A549 (cell line): Measurements from ENCODE around the gene RPL10. TPM values are rescaled to one million over a fixed set of nuclear protein-coding genes. Genes with fewer than 3 reads are reported as not detected.
"Not testable (repeated sequence)": the region's sequence is repeated elsewhere in the genome, so short reads cannot be mapped to it uniquely, and the experiment has no call there.

ENCODE experiments used
- ATAC-seq, 2 experiments: fragments of 200-7000 bp in 1 of 2; fragments of >200 bp in 1 of 2; cut with Nextera tagmentation in 1 of 2; cut with Tn5 transposase in 1 of 2; 3 replicates each; pipeline versions ENCODE4 v1.8.0 to v1.9.1; 2018 to 2020; ENCODE audit warnings: mild to moderate bottlenecking in 1 of 2, moderate library complexity in 1 of 2
- CTCF ChIA-PET: fragments of 300-600 bp; sonication (Branson Sonifier 250); formaldehyde crosslinking; extraction: SDS; loops from one replicate; lab custom pipeline; 2021; ENCODE audit warnings: antibody characterized with exemption, inconsistent platforms; lab: Yijun Ruan, JAX
- POLR2A ChIA-PET: fragments of 350-600 bp; formaldehyde crosslinking; extraction: SDS; loops from one replicate; lab custom pipeline; 2021; ENCODE audit warnings: antibody characterized with exemption, inconsistent platforms; lab: Yijun Ruan, JAX
- DNase-seq, 2 experiments: peaks; one replicate each; pipeline versions ENCODE4 v3.0.0 to v3.0.0-alpha.2; 2011 to 2016; ENCODE audit warnings: low read depth in 1 of 2, low spot score in 1 of 2
- FAIRE-seq: peaks from 2 replicates; lab custom pipeline; 2011; peaks lifted over from hg19 to GRCh38; lab: Jason Lieb, UNC
- H3K27ac ChIP-seq, 2 experiments: fragments of >200 bp; sonication (Bioruptor Twin); formaldehyde crosslinking; 3 replicates each; pipeline ENCODE4 v1.5.1; 2016 to 2017
- H3K4me1 ChIP-seq: fragments of >200 bp; sonication (Bioruptor Twin); formaldehyde crosslinking; 3 replicates; pipeline ENCODE4 v1.6.1; 2016
- H3K4me2 ChIP-seq: fragments of >200 bp; sonication (Bioruptor Twin); formaldehyde crosslinking; 3 replicates; pipeline ENCODE4 v1.6.1; 2016
- H3K4me3 ChIP-seq: fragments of >200 bp; sonication (Bioruptor Twin); formaldehyde crosslinking; 3 replicates; pipeline ENCODE4 v1.5.1; 2016
- H3K9me3 ChIP-seq: fragments of >200 bp; sonication (Bioruptor Twin); formaldehyde crosslinking; 3 replicates; pipeline ENCODE4 v1.6.1; 2016
- FOXS1 ChIP-seq: fragments of 250-450 bp; sonication (Bioruptor Pico); IDR thresholded peaks from 2 replicates; pipeline ENCODE4 v1.5.0; 2020; ENCODE audit warnings: mild to moderate bottlenecking, moderate library complexity
- HOXA7 ChIP-seq: fragments of 250-450 bp; sonication (Bioruptor Pico); IDR thresholded peaks from 2 replicates; pipeline ENCODE4 v1.5.0; 2020; ENCODE audit warnings: mild to moderate bottlenecking, moderate library complexity
- HOXB5 ChIP-seq: fragments of 250-450 bp; sonication (Bioruptor Pico); IDR thresholded peaks from 2 replicates; pipeline ENCODE4 v1.5.0; 2020; ENCODE audit warnings: mild to moderate bottlenecking, moderate library complexity
- JUN ChIP-seq, 2 experiments: fragments of >200 bp; sonication (Bioruptor Twin); formaldehyde crosslinking; IDR thresholded peaks; 2 replicates in 1 of 2; 3 replicates in 1 of 2; pipeline ENCODE4 v1.6.1; 2016 to 2017
- JUNB ChIP-seq: fragments of >200 bp; sonication (Bioruptor Twin); formaldehyde crosslinking; IDR thresholded peaks from 2 replicates; pipeline ENCODE4 v1.6.1; 2016
- KDM1A ChIP-seq: fragments of 200-600 bp; sonication (generic); IDR thresholded peaks from 2 replicates; pipeline ENCODE4 v1.6.1; 2016; ENCODE audit warnings: low read depth, mild to moderate bottlenecking
- KDM5A ChIP-seq: fragments of 200-600 bp; sonication (generic); IDR thresholded peaks from 2 replicates; pipeline ENCODE4 v1.6.1; 2016; ENCODE audit warnings: antibody characterized with exemption, mild to moderate bottlenecking
- PBX3 ChIP-seq: IDR thresholded peaks from 2 replicates; pipeline ENCODE4 v1.6.1; 2012
- POLR2A ChIP-seq: IDR thresholded peaks from 2 replicates; pipeline ENCODE4 v1.6.1; 2012; ENCODE audit warnings: mild to moderate bottlenecking, low read length
- ZC3H11A ChIP-seq: fragments of 450-650 bp; IDR thresholded peaks from 2 replicates; pipeline ENCODE4 v1.6.1; 2014; ENCODE audit warnings: antibody characterized with exemption, mild to moderate bottlenecking
- WGBS: methylation state at CpG from one replicate; pipeline ENCODE4 v1.1.6; 2017; ENCODE audit errors: missing lambda C conversion rate; 5-methylcytosine and 5-hydroxymethylcytosine counted together
- polyA plus RNA-seq, 4 experiments: library from polyadenylated mRNA; depleted of rRNA in 3 of 4; stranded (reverse); fragments of >200 nt; fragmentation: RNase III in 1 of 4; extraction: RNeasy Plus Mini Kit Qiagen cat#74134 plus additional on column Dnase treatment in 1 of 4; gene quantifications; 2 replicates in 3 of 4; 3 replicates in 1 of 4; pipeline ENCODE4 v1.2.3, GENCODE V29; 2011 to 2017
- TF ChIP-seq, protein P1 (sequence below): fragments of 150-350 bp; IDR thresholded peaks from 2 replicates; pipeline ENCODE4 v1.6.1; 2014; ENCODE audit warnings: low read depth, mild to moderate bottlenecking, low read length
- TF ChIP-seq, protein P2 (sequence below): fragments of >200 bp; sonication (Bioruptor Twin); formaldehyde crosslinking; IDR thresholded peaks from 3 replicates; pipeline ENCODE4 v1.5.1; 2016

Gene RPL10
- polyA plus RNA-seq, 2 of the 4 experiments (the other 2 are of a cell fraction) = 3,216 to 4,804 TPM

- TF ChIP-seq, protein P1, sequence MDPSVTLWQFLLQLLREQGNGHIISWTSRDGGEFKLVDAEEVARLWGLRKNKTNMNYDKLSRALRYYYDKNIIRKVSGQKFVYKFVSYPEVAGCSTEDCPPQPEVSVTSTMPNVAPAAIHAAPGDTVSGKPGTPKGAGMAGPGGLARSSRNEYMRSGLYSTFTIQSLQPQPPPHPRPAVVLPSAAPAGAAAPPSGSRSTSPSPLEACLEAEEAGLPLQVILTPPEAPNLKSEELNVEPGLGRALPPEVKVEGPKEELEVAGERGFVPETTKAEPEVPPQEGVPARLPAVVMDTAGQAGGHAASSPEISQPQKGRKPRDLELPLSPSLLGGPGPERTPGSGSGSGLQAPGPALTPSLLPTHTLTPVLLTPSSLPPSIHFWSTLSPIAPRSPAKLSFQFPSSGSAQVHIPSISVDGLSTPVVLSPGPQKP = no peak
- TF ChIP-seq PBX3 = no peak
- TF ChIP-seq KDM5A = no peak
- TF ChIP-seq FOXS1 (CRISPR knock-in tag) = no peak
Observed at GRCh38 chrX:154381271-154381670, 16.9 kb upstream of the RPL10 start (continued).

DNA sequence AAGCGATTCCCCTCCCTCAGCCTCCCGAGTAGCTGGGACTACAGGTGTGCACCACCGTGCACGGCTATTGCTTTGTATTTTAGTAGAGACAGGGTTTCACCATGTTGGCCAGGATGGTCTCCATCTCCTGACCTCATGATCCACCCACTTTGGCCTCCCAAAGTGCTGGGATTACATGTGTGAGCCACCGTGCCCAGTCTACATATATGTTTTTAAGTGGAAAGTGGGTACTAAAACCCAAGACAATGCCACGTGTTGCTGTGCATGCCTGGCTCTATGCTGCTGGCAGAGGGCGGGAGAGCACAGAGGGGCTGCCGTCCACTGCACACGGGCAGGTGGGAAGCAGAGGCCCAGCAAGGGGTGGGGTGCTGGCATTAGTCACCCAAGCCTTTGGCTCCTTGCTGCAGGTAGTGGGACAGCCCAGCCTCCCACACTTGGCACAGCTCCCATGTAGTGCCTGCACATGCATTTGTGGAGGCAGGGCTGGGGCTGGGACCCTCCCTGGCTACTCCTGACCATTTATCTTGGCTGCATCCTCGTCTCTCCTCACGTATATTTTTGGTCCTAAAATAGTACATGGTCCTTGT, 15.6 kb upstream of the RPL10 start:
- no peak overlapping the region for H3K4me2 ChIP-seq
- ATAC-seq (no peak), DNase-seq (no peak), FAIRE-seq (no peak)
- no peaks in the 10 kb centered on the region for H3K9me3 ChIP-seq
- ChIA-PET POLR2A (interaction anchor here (2.8 kb wide), 1 partner anchor 12 kb away, joined by 10 read pairs; no protein-coding TSS in a partner anchor), CTCF (interaction anchor here (3.5 kb wide), 1 partner anchor 9 kb away, joined by 49 read pairs; the partner anchor contains the start of gene FLNA)
- TF ChIP-seq JUNB (no peak), JUN (IDR thresholded peaks at IDR 0.05) (0 out of 5 replicates have a peak, but pooled peaks of 1 of the 2 experiments have one; percentile 17), HOXA7 (CRISPR knock-in tag) (0 out of 2 replicates have a peak, but pooled peaks have one; percentile 49), KDM1A (no peak), HOXB5 (CRISPR knock-in tag) (no peak)
- H3K4me1 ChIP-seq = peaks cover 20% of the 10 kb centered on the region
- H3K4me3 ChIP-seq = no peak overlapping the region
- H3K27ac ChIP-seq = no peak overlapping the region
- WGBS = 84% methylated on average over 10 of the region's 11 CpGs

- 92% methylated on average over 9 of the region's 14 CpGs for WGBS
- H3K4me3 ChIP-seq = no peak overlapping the region
- no peak overlapping the region for H3K27ac ChIP-seq
- ATAC-seq (no peak), DNase-seq (no peak), FAIRE-seq (no peak)
- H3K4me1 ChIP-seq = peaks cover 15% of the 10 kb centered on the region
- TF ChIP-seq KDM1A (no peak), ZC3H11A (no peak), POLR2A (peak; percentile 6; the same call in 1 of the 2 replicates)
- no peak overlapping the region for H3K4me2 ChIP-seq
- no peaks in the 10 kb centered on the region for H3K9me3 ChIP-seq
- ChIA-PET CTCF (interaction anchor here (0.7 to 3.5 kb wide), 5 partner anchors 10 to 1442 kb away, joined by 3 to 49 read pairs (median 3); partner anchors contain the start of genes FLNA and RPL10), POLR2A (interaction anchor here (1.1 to 2.8 kb wide), 3 partner anchors 11 to 14 kb away, joined by 5 to 10 read pairs (median 5); partner anchors contain the start of gene RPL10)
Observed at GRCh38 chrX:154383359-154384283, 14.6 kb upstream of the RPL10 start.

GRCh38 chrX:154384284-154384892, 13.8 kb upstream of the RPL10 start:
- ATAC-seq (no peak), FAIRE-seq (no peak), DNase-seq (no peak)
- no peak for TF ChIP-seq PBX3
- TF ChIP-seq, protein P2, sequence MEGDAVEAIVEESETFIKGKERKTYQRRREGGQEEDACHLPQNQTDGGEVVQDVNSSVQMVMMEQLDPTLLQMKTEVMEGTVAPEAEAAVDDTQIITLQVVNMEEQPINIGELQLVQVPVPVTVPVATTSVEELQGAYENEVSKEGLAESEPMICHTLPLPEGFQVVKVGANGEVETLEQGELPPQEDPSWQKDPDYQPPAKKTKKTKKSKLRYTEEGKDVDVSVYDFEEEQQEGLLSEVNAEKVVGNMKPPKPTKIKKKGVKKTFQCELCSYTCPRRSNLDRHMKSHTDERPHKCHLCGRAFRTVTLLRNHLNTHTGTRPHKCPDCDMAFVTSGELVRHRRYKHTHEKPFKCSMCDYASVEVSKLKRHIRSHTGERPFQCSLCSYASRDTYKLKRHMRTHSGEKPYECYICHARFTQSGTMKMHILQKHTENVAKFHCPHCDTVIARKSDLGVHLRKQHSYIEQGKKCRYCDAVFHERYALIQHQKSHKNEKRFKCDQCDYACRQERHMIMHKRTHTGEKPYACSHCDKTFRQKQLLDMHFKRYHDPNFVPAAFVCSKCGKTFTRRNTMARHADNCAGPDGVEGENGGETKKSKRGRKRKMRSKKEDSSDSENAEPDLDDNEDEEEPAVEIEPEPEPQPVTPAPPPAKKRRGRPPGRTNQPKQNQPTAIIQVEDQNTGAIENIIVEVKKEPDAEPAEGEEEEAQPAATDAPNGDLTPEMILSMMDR = peak; percentile 11; the same call in 1 of the 3 replicates
- H3K4me1 ChIP-seq = peaks cover 15% of the 10 kb centered on the region
- POLR2A ChIA-PET = interaction anchor here (1.1 to 2.8 kb wide), 3 partner anchors 11 to 14 kb away, joined by 5 to 10 read pairs (median 5); partner anchors contain the start of gene RPL10
- WGBS = 87% methylated on average over 6 of the region's 8 CpGs
- H3K4me3 ChIP-seq = no peak overlapping the region
- no peak overlapping the region for H3K4me2 ChIP-seq
- H3K9me3 ChIP-seq = no peaks in the 10 kb centered on the region
- H3K27ac ChIP-seq = no peak overlapping the region
- CTCF ChIA-PET = interaction anchor here (0.7 to 3.5 kb wide), 5 partner anchors 11 to 1443 kb away, joined by 3 to 49 read pairs (median 3); partner anchors contain the start of genes FLNA and RPL10

DNA sequence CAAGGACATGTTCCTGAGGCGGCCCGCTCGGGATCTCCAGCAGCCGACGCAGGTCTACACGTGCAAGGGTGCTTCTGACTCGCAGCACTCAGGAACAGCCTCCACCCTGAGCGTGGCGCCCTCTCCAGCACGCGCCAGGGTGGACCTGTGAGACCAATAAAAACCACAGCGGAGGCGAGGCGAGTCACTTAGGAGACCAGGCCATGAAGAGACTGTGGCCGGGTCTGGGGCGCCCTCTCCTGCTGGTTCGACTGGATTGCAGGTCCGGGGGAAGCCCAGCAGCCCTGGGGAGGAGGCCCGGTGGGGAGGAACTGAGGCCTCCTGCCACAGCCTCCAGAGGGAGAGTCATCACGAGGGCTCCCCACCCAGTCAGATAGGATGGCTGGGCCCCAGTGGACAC, 10.1 kb upstream of the RPL10 start:
- H3K4me2 ChIP-seq, POLR2A ChIA-PET, CTCF ChIA-PET, H3K27ac ChIP-seq, H3K4me3 ChIP-seq, H3K9me3 ChIP-seq, H3K4me1 ChIP-seq, DNase-seq: not testable (repeated sequence)
- peak; percentile 82 for FAIRE-seq
- no CpG with 5 or more reads among the region's 20 CpGs for WGBS
- peak; percentile 16 to 47 for ATAC-seq

DNA sequence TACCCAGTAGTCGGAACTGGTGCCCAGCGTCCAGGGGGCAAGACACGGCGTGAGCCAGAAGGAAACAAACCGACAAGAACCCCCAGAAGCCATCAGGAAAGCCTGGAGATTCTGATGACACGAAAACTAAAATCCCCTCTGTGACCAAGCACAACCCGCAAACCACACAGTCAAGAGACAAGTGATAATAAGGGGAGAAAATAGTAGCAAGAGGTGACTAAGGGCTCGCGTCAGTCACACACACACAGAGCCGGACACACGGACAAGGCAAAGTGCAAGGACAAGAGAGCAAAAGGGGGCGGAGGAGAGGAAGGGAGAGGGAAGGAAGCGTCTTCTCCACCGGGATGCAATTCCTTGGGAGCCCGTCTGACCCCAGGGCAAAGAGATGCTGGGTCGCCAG, 9.5 kb upstream of the RPL10 start:
- H3K4me2 ChIP-seq, H3K9me3 ChIP-seq, CTCF ChIA-PET, POLR2A ChIA-PET, H3K27ac ChIP-seq, H3K4me1 ChIP-seq, H3K4me3 ChIP-seq, DNase-seq: not testable (repeated sequence)
- no CpG with 5 or more reads among the region's 16 CpGs for WGBS
- FAIRE-seq (peak; percentile 46), ATAC-seq (peak; percentile 9 to 18; a peak in 5 of 6 replicates)
